PC-9 (cell line): ENCODE measurements around the gene EEA1.

Experiments
- CTCF ChIP-seq: fragments of 200-600 bp; sonication (generic); conservative IDR thresholded peaks from 2 replicates; pipeline ENCODE4 v1.6.1; 2017; ENCODE audit warnings: mixed run types, antibody characterized with exemption, mild to moderate bottlenecking, moderate library complexity
- EZH2 ChIP-seq: fragments of 200-600 bp; sonication (generic); IDR thresholded peaks from 2 replicates; pipeline ENCODE4 v1.8.0; 2017; ENCODE audit warnings: antibody characterized with exemption, low read depth

DNA sequence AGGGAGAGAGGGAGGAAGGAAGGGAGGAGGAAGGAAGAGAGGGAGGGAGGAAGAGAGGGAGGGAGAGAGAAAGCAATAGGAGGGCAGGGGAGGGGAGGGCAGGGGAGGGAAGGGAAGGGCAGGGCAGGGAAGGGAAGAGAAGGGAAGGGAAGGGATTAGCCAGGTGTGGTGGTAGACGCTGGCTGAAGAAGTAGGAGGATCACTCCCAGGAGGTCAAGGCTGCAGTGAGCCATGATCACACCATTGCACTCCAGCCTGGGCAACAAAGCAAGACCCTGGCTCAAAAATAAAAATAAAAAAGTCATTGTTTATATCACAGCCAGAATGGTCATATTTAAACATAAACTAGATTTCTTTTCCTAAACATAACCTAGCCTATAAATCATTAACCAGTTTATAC is 20.4 kb upstream of the EEA1 start:
- TF ChIP-seq EZH2 (no peak), CTCF (no peak)
